Measurements from ENCODE around the gene CEP85.

CEP85 gene

DNA sequence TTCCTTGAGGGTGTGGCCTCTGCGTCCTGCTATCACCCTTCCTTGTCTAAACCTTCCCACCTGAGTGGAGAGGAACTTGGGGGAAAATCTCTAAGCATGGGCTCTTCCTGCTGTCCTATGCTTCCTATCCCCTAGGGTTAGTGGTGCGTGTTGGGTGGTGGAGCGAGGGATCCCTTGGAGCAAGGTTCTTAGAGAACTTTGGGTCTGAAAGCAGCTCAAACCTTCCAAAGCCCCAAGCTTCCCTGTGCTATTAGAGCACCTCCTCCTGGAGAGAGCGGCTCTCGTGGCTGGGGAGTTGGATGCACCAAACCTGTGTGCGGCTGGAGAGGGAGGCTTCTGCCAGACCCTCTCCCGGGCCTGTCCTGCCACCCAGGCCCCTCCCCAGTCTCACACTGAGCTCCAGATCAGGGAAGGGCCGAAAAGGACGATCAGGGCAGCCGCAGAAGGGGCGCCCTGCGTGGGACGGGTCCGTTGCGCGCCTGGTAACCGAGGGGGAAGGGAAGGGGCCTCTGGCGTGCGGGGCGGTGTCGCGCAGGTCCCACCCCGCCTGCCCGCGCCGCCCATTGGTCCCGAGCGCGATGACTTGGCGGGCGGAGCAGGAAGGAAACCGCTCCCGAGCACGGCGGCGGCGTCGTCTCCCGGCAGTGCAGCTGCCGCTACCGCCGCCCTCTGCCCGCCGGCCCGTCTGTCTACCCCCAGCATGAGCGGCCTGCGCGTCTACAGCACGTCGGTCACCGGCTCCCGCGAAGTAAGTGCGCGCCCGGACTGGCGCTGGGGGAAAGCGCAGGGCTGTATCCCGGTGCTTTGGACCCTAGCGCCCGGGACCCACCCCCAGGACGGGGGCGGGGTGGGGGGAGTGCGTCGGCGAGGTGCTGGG lies 45.7 kb downstream of the CEP85 start, which contains the start of gene SH3BGRL3:
SH3BGRL3 (plus strand) TSS at position 631 of the 877 bp plus-strand sequence; CDS start at position 701, 70 bp downstream.
- TF ChIP-seq TAF1 (IDR thresholded peaks at IDR 0.05; ENCODE audit: borderline replicate concordance, insufficient read depth, low read length) (no peak), FOXP2 (optimal IDR thresholded peaks at IDR 0.05; ENCODE audit: borderline replicate concordance, extremely low read depth, extremely low read length, insufficient read depth) (peak; percentile 41), SIN3A (IDR thresholded peaks at IDR 0.05; ENCODE audit: borderline replicate concordance, insufficient read depth, low read length) (0 out of 2 replicates have a peak, but pooled peaks have one; percentile 8), POLR2AphosphoS5 (IDR thresholded peaks at IDR 0.05; ENCODE audit: low read depth, low read length) (peak; percentile 90)
- TF ChIP-seq, protein P1, sequence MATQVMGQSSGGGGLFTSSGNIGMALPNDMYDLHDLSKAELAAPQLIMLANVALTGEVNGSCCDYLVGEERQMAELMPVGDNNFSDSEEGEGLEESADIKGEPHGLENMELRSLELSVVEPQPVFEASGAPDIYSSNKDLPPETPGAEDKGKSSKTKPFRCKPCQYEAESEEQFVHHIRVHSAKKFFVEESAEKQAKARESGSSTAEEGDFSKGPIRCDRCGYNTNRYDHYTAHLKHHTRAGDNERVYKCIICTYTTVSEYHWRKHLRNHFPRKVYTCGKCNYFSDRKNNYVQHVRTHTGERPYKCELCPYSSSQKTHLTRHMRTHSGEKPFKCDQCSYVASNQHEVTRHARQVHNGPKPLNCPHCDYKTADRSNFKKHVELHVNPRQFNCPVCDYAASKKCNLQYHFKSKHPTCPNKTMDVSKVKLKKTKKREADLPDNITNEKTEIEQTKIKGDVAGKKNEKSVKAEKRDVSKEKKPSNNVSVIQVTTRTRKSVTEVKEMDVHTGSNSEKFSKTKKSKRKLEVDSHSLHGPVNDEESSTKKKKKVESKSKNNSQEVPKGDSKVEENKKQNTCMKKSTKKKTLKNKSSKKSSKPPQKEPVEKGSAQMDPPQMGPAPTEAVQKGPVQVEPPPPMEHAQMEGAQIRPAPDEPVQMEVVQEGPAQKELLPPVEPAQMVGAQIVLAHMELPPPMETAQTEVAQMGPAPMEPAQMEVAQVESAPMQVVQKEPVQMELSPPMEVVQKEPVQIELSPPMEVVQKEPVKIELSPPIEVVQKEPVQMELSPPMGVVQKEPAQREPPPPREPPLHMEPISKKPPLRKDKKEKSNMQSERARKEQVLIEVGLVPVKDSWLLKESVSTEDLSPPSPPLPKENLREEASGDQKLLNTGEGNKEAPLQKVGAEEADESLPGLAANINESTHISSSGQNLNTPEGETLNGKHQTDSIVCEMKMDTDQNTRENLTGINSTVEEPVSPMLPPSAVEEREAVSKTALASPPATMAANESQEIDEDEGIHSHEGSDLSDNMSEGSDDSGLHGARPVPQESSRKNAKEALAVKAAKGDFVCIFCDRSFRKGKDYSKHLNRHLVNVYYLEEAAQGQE (IDR thresholded peaks at IDR 0.05; ENCODE audit: insufficient read depth in 1 of 2, low read depth in 2 of 2, low read length in 2 of 2): no peak

DNA sequence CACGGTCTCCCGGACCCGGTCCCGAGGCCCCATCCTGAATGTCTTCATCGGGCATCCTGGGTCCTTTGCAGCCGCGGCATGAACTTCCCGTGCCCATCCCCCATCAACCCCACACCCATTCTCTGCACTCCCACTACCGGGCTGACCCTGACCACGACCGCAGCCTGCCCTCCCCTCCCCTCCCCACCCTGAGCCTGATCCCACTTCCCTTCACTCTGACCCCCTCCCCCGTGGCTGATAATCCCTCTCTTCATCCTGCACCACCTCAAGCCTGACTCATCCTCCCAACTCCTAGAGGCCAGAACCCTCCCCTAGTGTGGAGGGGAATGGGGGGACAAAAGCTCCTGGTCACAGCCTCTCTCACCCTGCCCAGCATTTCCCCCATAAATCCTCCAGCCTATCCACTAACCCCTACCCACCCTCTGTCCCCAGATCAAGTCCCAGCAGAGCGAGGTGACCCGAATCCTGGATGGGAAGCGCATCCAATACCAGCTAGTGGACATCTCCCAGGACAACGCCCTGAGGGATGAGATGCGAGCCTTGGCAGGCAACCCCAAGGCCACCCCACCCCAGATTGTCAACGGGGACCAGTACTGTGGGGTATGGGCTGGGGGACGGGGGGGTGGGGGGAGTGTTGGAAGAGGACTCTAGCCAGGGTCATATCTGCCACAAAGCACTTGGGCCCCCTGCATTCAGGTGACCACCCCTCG lies 46.5 kb downstream of the CEP85 start:
- TF ChIP-seq POLR2AphosphoS5 (IDR thresholded peaks at IDR 0.05; ENCODE audit: low read depth, low read length) (no peak; the same call in 1 of the 2 replicates), SIN3A (IDR thresholded peaks at IDR 0.05; ENCODE audit: borderline replicate concordance, insufficient read depth, low read length) (no peak)

DNA sequence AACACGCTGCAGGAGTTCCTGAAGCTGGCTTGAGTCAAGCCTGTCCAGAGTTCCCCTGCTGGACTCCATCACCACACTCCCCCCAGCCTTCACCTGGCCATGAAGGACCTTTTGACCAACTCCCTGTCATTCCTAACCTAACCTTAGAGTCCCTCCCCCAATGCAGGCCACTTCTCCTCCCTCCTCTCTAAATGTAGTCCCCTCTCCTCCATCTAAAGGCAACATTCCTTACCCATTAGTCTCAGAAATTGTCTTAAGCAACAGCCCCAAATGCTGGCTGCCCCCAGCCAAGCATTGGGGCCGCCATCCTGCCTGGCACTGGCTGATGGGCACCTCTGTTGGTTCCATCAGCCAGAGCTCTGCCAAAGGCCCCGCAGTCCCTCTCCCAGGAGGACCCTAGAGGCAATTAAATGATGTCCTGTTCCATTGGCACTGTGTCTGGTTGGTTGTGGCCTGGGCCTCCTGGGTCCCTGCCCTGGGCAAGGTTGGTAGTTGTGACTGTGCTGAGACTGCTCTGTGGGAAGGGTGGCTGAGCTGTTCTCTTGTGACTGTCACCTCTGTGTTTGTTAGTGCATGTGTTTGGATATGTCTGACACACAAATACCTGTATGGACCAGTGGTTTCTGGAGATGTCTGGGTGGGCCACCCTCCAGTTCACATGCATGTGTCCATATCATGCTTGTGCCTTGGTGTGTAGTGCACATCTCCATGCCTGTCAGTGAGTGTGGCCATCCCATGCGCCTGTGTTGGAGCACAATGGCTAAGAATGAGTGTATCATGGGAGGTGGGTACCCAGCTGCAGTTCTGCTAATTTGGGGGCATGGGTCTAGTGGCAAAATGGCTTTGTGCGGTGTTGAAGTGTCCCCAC lies 47.3 kb downstream of the CEP85 start:
- no peak for TF ChIP-seq POLR2AphosphoS5 (IDR thresholded peaks at IDR 0.05; ENCODE audit: low read depth, low read length)
- TF ChIP-seq SIN3A (IDR thresholded peaks at IDR 0.05; ENCODE audit: borderline replicate concordance, insufficient read depth, low read length): no peak

DNA sequence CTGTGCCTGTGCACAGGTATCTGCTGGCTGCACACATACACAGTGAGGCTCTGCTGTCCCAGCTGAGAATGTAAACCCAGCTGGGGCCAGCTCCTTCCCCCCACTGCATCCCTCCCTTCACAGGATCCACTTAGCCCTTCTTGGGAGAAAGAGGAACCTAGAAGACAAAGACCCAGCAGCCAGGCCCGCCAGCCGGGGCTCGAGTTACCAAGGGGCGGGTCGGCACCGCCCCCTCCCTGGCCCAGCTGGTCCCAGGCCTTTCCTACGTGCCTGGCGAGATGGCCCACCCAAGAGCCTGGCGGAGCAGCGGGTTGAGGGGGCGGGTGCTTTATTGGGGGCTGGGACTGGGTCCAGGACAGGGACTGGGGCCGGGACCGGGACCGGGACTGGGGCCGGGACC lies 48.0 kb downstream of the CEP85 start:
- no peak for TF ChIP-seq TAF1 (IDR thresholded peaks at IDR 0.05; ENCODE audit: borderline replicate concordance, insufficient read depth, low read length)
- TF ChIP-seq SIN3A (IDR thresholded peaks at IDR 0.05; ENCODE audit: borderline replicate concordance, insufficient read depth, low read length): no peak
- 0 out of 2 replicates have a peak, but pooled peaks have one; percentile 7 for TF ChIP-seq POLR2AphosphoS5 (IDR thresholded peaks at IDR 0.05; ENCODE audit: low read depth, low read length)

DNA sequence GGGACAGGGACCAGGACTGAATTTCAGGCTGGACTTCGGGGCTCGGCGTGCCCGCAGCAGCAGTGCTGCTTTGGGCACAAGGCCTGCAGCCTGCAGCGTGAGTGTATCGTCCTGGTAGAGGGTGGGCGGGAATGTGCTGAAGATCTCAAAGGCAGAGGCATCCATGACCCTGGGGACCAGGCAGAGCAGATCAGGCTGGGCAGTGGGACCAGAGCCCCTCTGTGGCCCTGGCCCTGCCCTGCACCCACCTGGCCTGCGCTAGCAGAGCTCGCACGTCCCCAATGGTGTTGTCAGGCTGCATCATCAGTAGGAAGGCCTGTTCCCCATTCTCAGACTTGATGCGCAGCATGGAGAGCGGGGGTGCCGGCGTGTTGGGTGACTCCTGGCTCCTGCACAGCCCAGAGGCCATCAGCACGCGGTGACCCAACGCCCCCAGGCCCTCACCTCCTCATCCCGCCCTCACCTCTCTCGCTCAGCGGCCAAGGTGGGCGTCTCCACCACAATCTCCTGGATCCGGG lies 48.5 kb downstream of the CEP85 start:
- TF ChIP-seq SIN3A (IDR thresholded peaks at IDR 0.05; ENCODE audit: borderline replicate concordance, insufficient read depth, low read length): no peak
- TF ChIP-seq TAF1 (IDR thresholded peaks at IDR 0.05; ENCODE audit: borderline replicate concordance, insufficient read depth, low read length): no peak
- no peak for TF ChIP-seq POLR2AphosphoS5 (IDR thresholded peaks at IDR 0.05; ENCODE audit: low read depth, low read length)
- TF ChIP-seq, protein P1 (IDR thresholded peaks at IDR 0.05; ENCODE audit: insufficient read depth in 1 of 2, low read depth in 2 of 2, low read length in 2 of 2): no peak
- no peak for TF ChIP-seq FOXP2 (optimal IDR thresholded peaks at IDR 0.05; ENCODE audit: borderline replicate concordance, extremely low read depth, extremely low read length, insufficient read depth)

DNA sequence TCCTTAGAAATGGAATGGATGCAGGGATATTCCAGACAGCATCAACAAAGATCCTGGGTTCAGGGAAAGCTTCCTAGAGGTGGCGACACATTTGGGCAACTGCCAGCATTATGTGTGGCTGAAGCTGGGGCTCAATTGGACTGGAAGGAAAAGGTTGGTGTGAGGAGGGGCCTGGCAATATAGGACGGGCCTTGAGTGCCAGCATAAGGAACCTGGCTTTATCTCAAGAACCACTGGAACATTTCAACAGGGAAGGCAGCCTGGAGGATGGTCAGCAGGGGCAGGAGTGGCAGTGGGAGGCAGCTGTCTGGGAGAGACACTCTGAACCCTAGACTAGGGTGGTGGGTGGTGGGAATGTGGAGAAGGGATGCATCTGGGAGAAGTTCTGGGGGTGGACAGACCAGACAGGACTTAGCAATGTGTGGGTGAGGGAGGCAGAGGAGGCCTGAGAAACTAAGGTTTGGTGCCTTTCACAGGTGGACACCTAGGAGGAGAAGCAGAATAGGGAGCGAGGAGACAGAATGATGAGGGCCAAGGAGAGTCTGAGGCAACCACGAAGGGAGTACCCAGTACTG lies 49.4 kb downstream of the CEP85 start:
- TF ChIP-seq, protein P1 (IDR thresholded peaks at IDR 0.05; ENCODE audit: insufficient read depth in 1 of 2, low read depth in 2 of 2, low read length in 2 of 2): no peak
- no peak for TF ChIP-seq POLR2AphosphoS5 (IDR thresholded peaks at IDR 0.05; ENCODE audit: low read depth, low read length)

Measured in PFSK-1 (cell line).